ENCODE measurements around the gene DTL.
"Not testable (repeated sequence)": the region's sequence is repeated elsewhere in the genome, so short reads cannot be mapped to it uniquely, and the experiment has no call there.

The DTL gene, protein sequence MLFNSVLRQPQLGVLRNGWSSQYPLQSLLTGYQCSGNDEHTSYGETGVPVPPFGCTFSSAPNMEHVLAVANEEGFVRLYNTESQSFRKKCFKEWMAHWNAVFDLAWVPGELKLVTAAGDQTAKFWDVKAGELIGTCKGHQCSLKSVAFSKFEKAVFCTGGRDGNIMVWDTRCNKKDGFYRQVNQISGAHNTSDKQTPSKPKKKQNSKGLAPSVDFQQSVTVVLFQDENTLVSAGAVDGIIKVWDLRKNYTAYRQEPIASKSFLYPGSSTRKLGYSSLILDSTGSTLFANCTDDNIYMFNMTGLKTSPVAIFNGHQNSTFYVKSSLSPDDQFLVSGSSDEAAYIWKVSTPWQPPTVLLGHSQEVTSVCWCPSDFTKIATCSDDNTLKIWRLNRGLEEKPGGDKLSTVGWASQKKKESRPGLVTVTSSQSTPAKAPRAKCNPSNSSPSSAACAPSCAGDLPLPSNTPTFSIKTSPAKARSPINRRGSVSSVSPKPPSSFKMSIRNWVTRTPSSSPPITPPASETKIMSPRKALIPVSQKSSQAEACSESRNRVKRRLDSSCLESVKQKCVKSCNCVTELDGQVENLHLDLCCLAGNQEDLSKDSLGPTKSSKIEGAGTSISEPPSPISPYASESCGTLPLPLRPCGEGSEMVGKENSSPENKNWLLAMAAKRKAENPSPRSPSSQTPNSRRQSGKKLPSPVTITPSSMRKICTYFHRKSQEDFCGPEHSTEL

GRCh38 chr1:212035123-212035834 is at the start of gene DTL, which contains the start of gene INTS7:
DTL (plus strand) TSS chr1:212035748; CDS start chr1:212035891, 143 bp downstream.
INTS7 (minus strand) TSS chr1:212035557; CDS start chr1:212035437, 120 bp downstream.
- Histone ChIP-seq H3K4me2 (ENCODE audit: low read length) (peak within 1 kb of the TSS; percentile 87), H3K4me1 (ENCODE audit: control insufficient read depth, low read length) (peaks cover 58% of the 10 kb centered on the region), H3K27ac (ENCODE audit: low read depth, low read length) (peak within 1 kb of the TSS; percentile 79), H3K27me3 (ENCODE audit: control insufficient read depth, low read length) (no peaks in the 10 kb centered on the region), H3K36me3 (ENCODE audit: control insufficient read depth, low read length) (peaks cover 68% of the 10 kb centered on the region), H4K20me1 (ENCODE audit: control insufficient read depth, insufficient read depth, low read depth, low read length) (peaks cover 40% of the 10 kb centered on the region), H3F3A (ENCODE audit: control insufficient read depth, insufficient read depth) (no peaks in the 10 kb centered on the region), H3K79me2 (ENCODE audit: control insufficient read depth, low read length) (peaks cover 93% of the 10 kb centered on the region), H3K9me3 (ENCODE audit: control insufficient read depth, insufficient read depth, low read length) (no peaks in the 10 kb centered on the region), H3K4me3 (ENCODE audit: low read length) (peak within 1 kb of the TSS; percentile 84), H3K9me2 (replicated peaks; ENCODE audit: control insufficient read depth, low read length) (no peaks in the 10 kb centered on the region)
- TF ChIP-seq EZH2phosphoT487 (IDR thresholded peaks at IDR 0.05; ENCODE audit: borderline replicate concordance, low read length), result no peak
- TF ChIP-seq, protein P1, sequence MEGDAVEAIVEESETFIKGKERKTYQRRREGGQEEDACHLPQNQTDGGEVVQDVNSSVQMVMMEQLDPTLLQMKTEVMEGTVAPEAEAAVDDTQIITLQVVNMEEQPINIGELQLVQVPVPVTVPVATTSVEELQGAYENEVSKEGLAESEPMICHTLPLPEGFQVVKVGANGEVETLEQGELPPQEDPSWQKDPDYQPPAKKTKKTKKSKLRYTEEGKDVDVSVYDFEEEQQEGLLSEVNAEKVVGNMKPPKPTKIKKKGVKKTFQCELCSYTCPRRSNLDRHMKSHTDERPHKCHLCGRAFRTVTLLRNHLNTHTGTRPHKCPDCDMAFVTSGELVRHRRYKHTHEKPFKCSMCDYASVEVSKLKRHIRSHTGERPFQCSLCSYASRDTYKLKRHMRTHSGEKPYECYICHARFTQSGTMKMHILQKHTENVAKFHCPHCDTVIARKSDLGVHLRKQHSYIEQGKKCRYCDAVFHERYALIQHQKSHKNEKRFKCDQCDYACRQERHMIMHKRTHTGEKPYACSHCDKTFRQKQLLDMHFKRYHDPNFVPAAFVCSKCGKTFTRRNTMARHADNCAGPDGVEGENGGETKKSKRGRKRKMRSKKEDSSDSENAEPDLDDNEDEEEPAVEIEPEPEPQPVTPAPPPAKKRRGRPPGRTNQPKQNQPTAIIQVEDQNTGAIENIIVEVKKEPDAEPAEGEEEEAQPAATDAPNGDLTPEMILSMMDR (IDR thresholded peaks at IDR 0.05; ENCODE audit: low read depth, low read length, poor library complexity, severe bottlenecking), result peak; percentile 89

GRCh38 chr1:211986628-211987254 is 48.8 kb upstream of the DTL start:
- Histone ChIP-seq H3K36me3 (ENCODE audit: control insufficient read depth, low read length) (peaks cover 52% of the 10 kb centered on the region), H3K27ac (ENCODE audit: low read depth, low read length) (no peak overlapping the region), H3K9me3 (ENCODE audit: control insufficient read depth, insufficient read depth, low read length) (no peaks in the 10 kb centered on the region), H4K20me1 (ENCODE audit: control insufficient read depth, insufficient read depth, low read depth, low read length) (peaks cover 6% of the 10 kb centered on the region; the same call in 1 of the 2 replicates), H3K9me2 (replicated peaks; ENCODE audit: control insufficient read depth, low read length) (no peaks in the 10 kb centered on the region), H3K4me1 (ENCODE audit: control insufficient read depth, low read length) (no peaks in the 10 kb centered on the region), H3K4me3 (ENCODE audit: low read length) (no peak overlapping the region), H3K4me2 (ENCODE audit: low read length) (no peak overlapping the region), H3K79me2 (ENCODE audit: control insufficient read depth, low read length) (no peaks in the 10 kb centered on the region), H3K27me3 (ENCODE audit: control insufficient read depth, low read length) (no peaks in the 10 kb centered on the region), H3F3A (ENCODE audit: control insufficient read depth, insufficient read depth) (no peaks in the 10 kb centered on the region)
- TF ChIP-seq, protein P1 (IDR thresholded peaks at IDR 0.05; ENCODE audit: low read depth, low read length, poor library complexity, severe bottlenecking), result no peak
- no peak for TF ChIP-seq EZH2phosphoT487 (IDR thresholded peaks at IDR 0.05; ENCODE audit: borderline replicate concordance, low read length)

- no peaks in the 10 kb centered on the region for H3K4me1 ChIP-seq (ENCODE audit: control insufficient read depth, low read length)
- peaks cover 26% of the 10 kb centered on the region for H3K36me3 ChIP-seq (ENCODE audit: control insufficient read depth, low read length)
- 0 out of 2 replicates have a peak, but pooled peaks cover 3% of the 10 kb centered on the region for H4K20me1 ChIP-seq (ENCODE audit: control insufficient read depth, insufficient read depth, low read depth, low read length)
- TF ChIP-seq EZH2phosphoT487 (IDR thresholded peaks at IDR 0.05; ENCODE audit: borderline replicate concordance, low read length), result no peak
- TF ChIP-seq, protein P1 (IDR thresholded peaks at IDR 0.05; ENCODE audit: low read depth, low read length, poor library complexity, severe bottlenecking), result no peak
- H3K27me3 ChIP-seq (ENCODE audit: control insufficient read depth, low read length), result no peaks in the 10 kb centered on the region
- no peaks in the 10 kb centered on the region for H3K9me3 ChIP-seq (ENCODE audit: control insufficient read depth, insufficient read depth, low read length)
- no peak overlapping the region for H3K4me3 ChIP-seq (ENCODE audit: low read length)
- H3F3A ChIP-seq (ENCODE audit: control insufficient read depth, insufficient read depth), result no peaks in the 10 kb centered on the region
- H3K79me2 ChIP-seq (ENCODE audit: control insufficient read depth, low read length), result no peaks in the 10 kb centered on the region
- H3K27ac ChIP-seq (ENCODE audit: low read depth, low read length), result no peak overlapping the region
- H3K9me2 ChIP-seq (replicated peaks; ENCODE audit: control insufficient read depth, low read length), result no peaks in the 10 kb centered on the region
- H3K4me2 ChIP-seq (ENCODE audit: low read length), result no peak overlapping the region
These were observed 43.9 kb upstream of the DTL start for GRCh38 chr1:211991695-211992094.

- H3F3A ChIP-seq (ENCODE audit: control insufficient read depth, insufficient read depth); H4K20me1 ChIP-seq (ENCODE audit: control insufficient read depth, insufficient read depth, low read depth, low read length); H3K4me3 ChIP-seq (ENCODE audit: low read length); H3K79me2 ChIP-seq (ENCODE audit: control insufficient read depth, low read length); H3K4me2 ChIP-seq (ENCODE audit: low read length); H3K9me3 ChIP-seq (ENCODE audit: control insufficient read depth, insufficient read depth, low read length); H3K27ac ChIP-seq (ENCODE audit: low read depth, low read length); H3K27me3 ChIP-seq (ENCODE audit: control insufficient read depth, low read length); H3K4me1 ChIP-seq (ENCODE audit: control insufficient read depth, low read length); H3K9me2 ChIP-seq (replicated peaks; ENCODE audit: control insufficient read depth, low read length): not testable (repeated sequence)
- H3K36me3 ChIP-seq (ENCODE audit: control insufficient read depth, low read length), result peaks cover 36% of the 10 kb centered on the region
These were observed 38.1 kb upstream of the DTL start for GRCh38 chr1:211997426-211997825.

All from DOHH2 (cell line).